B cell (primary cell): ENCODE results near the gene CRISPLD2. TPM values are rescaled to one million over a fixed set of nuclear protein-coding genes. Genes with fewer than 3 reads are reported as not detected.

Experiments used
- ATAC-seq: fragments of 200-7000 bp; cut with Tn5 transposase; one replicate; pipeline ENCODE4 v1.10.0; 2021; ENCODE audit warnings: low read depth, mild to moderate bottlenecking, moderate number of reproducible peaks, moderate library complexity
- CTCF ChIA-PET: fragments of 350-600 bp; sonication (Branson Sonifier 250); formaldehyde crosslinking; loops from one replicate; lab custom pipeline; 2021; ENCODE audit warnings: antibody characterized with exemption, inconsistent platforms; lab: Charles Lee
- POLR2A ChIA-PET: fragments of 350-600 bp; sonication (Branson Sonifier 250); formaldehyde crosslinking; loops from one replicate; lab custom pipeline; 2021; ENCODE audit warnings: antibody characterized with exemption; lab: Charles Lee
- DNase-seq: peaks from one replicate; pipeline ENCODE4 v3.0.0; 2013
- H2AFZ ChIP-seq: 2 replicates; pipeline ENCODE4 v1.6.1; 2012; ENCODE audit warnings: mild to moderate bottlenecking, low read depth, low read length; ENCODE audit not compliant: insufficient read depth, poor library complexity, severe bottlenecking
- H3K27ac ChIP-seq, 2 donors: 1 replicate in 1 of 2; 2 replicates in 1 of 2; pipeline ENCODE4 v1.5.1; 2012 to 2013; ENCODE audit warnings: low read length in 2 of 2, mild to moderate bottlenecking in 2 of 2, moderate library complexity in 1 of 2
- H3K27me3 ChIP-seq, 4 experiments: fragments of 200-600 bp in 1 of 4; sonication (generic) in 1 of 4; replicated peaks in 1 of 4; 1 replicate in 2 of 4; 2 replicates in 2 of 4; pipeline versions ENCODE4 v1.6.1 to v1.7.0; 2013 to 2016; ENCODE audit warnings: low read length in 3 of 4, mild to moderate bottlenecking in 2 of 4, mixed read lengths in 1 of 4, moderate library complexity in 1 of 4; ENCODE audit not compliant: insufficient read depth in 4 of 4, control insufficient read depth in 3 of 4; ENCODE audit errors: control extremely low read depth in 1 of 4
- H3K36me3 ChIP-seq, 2 experiments: replicated peaks in 1 of 2; 1 replicate in 1 of 2; 2 replicates in 1 of 2; pipeline versions ENCODE4 v1.6.1 to v1.7.1; 2013; ENCODE audit warnings: low read length in 1 of 2; ENCODE audit not compliant: insufficient read depth in 2 of 2, control insufficient read depth in 1 of 2; ENCODE audit errors: control extremely low read depth in 1 of 2, extremely low read depth in 1 of 2
- H3K4me1 ChIP-seq, 2 donors: fragments of 200-600 bp in 1 of 2; sonication (generic) in 1 of 2; 1 replicate in 1 of 2; 2 replicates in 1 of 2; pipeline versions ENCODE4 v1.5.1 to v1.6.1; 2013 to 2017; ENCODE audit warnings: low read length in 2 of 2; ENCODE audit not compliant: control insufficient read depth in 2 of 2, insufficient read depth in 2 of 2
- H3K4me2 ChIP-seq: replicated peaks from 2 replicates; pipeline ENCODE3; 2012; ENCODE audit warnings: mild to moderate bottlenecking, low read depth, low read length; ENCODE audit not compliant: poor library complexity, severe bottlenecking
- H3K4me3 ChIP-seq, 5 experiments: fragments of 200-600 bp in 1 of 5; sonication (generic) in 1 of 5; 1 replicate in 3 of 5; 2 replicates in 2 of 5; pipeline versions ENCODE4 v1.5.1 to v1.7.0; 2011 to 2016; ENCODE audit warnings: low read length in 4 of 5, mild to moderate bottlenecking in 4 of 5, low read depth in 2 of 5, control low read depth in 1 of 5, moderate library complexity in 1 of 5; ENCODE audit not compliant: insufficient read depth in 1 of 5; ENCODE audit errors: control extremely low read depth in 1 of 5, extremely low read depth in 1 of 5
- H3K79me2 ChIP-seq: fragments of 200-600 bp; sonication (generic); one replicate; pipeline ENCODE4 v1.6.0; 2016; ENCODE audit warnings: low read length; ENCODE audit not compliant: control insufficient read depth, insufficient read depth
- H3K9ac ChIP-seq: fragments of 200-600 bp; sonication (generic); 2 replicates; pipeline ENCODE4 v1.6.1; 2017; ENCODE audit warnings: mild to moderate bottlenecking, low read length, moderate library complexity
- H3K9me3 ChIP-seq, 3 donors: one replicate each; pipeline versions ENCODE4 v1.6.1 to v1.7.1; 2013; ENCODE audit warnings: low read length in 2 of 3; ENCODE audit not compliant: control insufficient read depth in 2 of 3, insufficient read depth in 1 of 3; ENCODE audit errors: control extremely low read depth in 1 of 3
- H4K20me1 ChIP-seq: 2 replicates; pipeline ENCODE4 v1.6.0; 2012; ENCODE audit warnings: mild to moderate bottlenecking, low read length; ENCODE audit not compliant: insufficient read depth, control insufficient read depth, poor library complexity, severe bottlenecking
- H3K27ac Mint-ChIP-seq: one replicate; pipeline ENCODE4 v1.8.0; 2021; ENCODE audit warnings: mixed read lengths
- H3K27me3 Mint-ChIP-seq: one replicate; pipeline ENCODE4 v1.8.0; 2021; ENCODE audit warnings: mixed read lengths
- H3K4me1 Mint-ChIP-seq: one replicate; pipeline ENCODE4 v1.8.0; 2021; ENCODE audit warnings: mixed read lengths
- H3K4me3 Mint-ChIP-seq: one replicate; pipeline ENCODE4 v1.8.0; 2021; ENCODE audit warnings: mixed read lengths
- H3K9me3 Mint-ChIP-seq: one replicate; pipeline ENCODE4 v1.8.0; 2022; ENCODE audit warnings: mixed read lengths; ENCODE audit not compliant: insufficient read depth
- CTCF ChIP-seq: fragments of 200-600 bp; IDR thresholded peaks from one replicate; pipeline ENCODE4 v1.8.0; 2022; ENCODE audit warnings: antibody characterized with exemption, mild to moderate bottlenecking
- EZH2 ChIP-seq: IDR thresholded peaks from 2 replicates; pipeline ENCODE4 v1.6.1; 2012; ENCODE audit warnings: borderline replicate concordance, low read depth, mild to moderate bottlenecking, moderate library complexity, low read length; ENCODE audit not compliant: insufficient read depth, poor library complexity, severe bottlenecking
- WGBS: methylation state at CpG from one replicate; pipeline ENCODE4 v1.1.5; 2013; ENCODE audit warnings: missing lambda C conversion rate; ENCODE audit not compliant: insufficient coverage; 5-methylcytosine and 5-hydroxymethylcytosine counted together
- intact Hi-C: fragments of 100-400 bp; cut with micrococcal nuclease; formaldehyde crosslinking; loops from one replicate; pipeline ENCODE4 v1.10.0; 2022
- polyA plus RNA-seq: library from polyadenylated mRNA; depleted of rRNA; stranded (reverse); fragments of >200 nt; gene quantifications from 2 replicates; pipeline ENCODE4 v1.2.3, GENCODE V29; 2012
- total RNA-seq, 2 donors: library from RNA; stranded (reverse); fragments of 120-200 nt in 1 of 2; gene quantifications; 1 replicate in 1 of 2; 2 replicates in 1 of 2; pipeline versions ENCODE4 v1.2.3 to v1.2.4, GENCODE V29; 2013 to 2022

Gene CRISPLD2
- total and polyA plus RNA-seq, 2 donors (not counting 1 experiment from before 2014, with no cell fraction given), result 0.25 to 0.37 TPM

GRCh38 chr16:84881702-84882521 is 62.1 kb downstream of the CRISPLD2 start:
- Histone ChIP-seq H3K9me3 (peaks cover 0 to 2% (median 0%) of the 10 kb centered on the region in 3 donors), H3K36me3 (no peaks in the 10 kb centered on the region), H3K4me1 (peaks cover 0 to 6% of the 10 kb centered on the region in 2 donors), H2AFZ (no peak overlapping the region), H3K9ac (no peak overlapping the region), H4K20me1 (no peaks in the 10 kb centered on the region), H3K4me3 (no peak overlapping the region), H3K27ac (no peak overlapping the region), H3K79me2 (no peaks in the 10 kb centered on the region), H3K4me2 (no peak overlapping the region), H3K27me3 (peaks cover 0 to 7% (median 0%) of the 10 kb centered on the region in 4 experiments)
- ChIA-PET POLR2A (no interaction called here), CTCF (no interaction called here)
- H3K27me3 Mint-ChIP-seq, result peaks cover 37% of the 10 kb centered on the region
- H3K27ac Mint-ChIP-seq, result no peak overlapping the region
- DNase-seq (no peak), ATAC-seq (no peak)
- TF ChIP-seq EZH2 (no peak), CTCF (no peak)
- no peaks in the 10 kb centered on the region for H3K9me3 Mint-ChIP-seq
- 96% methylated on average over 4 of the region's 8 CpGs for WGBS
- H3K4me3 Mint-ChIP-seq, result no peak overlapping the region
- peaks cover 5% of the 10 kb centered on the region for H3K4me1 Mint-ChIP-seq
- intact Hi-C loops, result no loop called here

GRCh38 chr16:84883301-84883700 is 63.5 kb downstream of the CRISPLD2 start:
- no peak for ATAC-seq

More at GRCh38 chr16:84883301-84883700, 63.5 kb downstream of the CRISPLD2 start:
- Histone ChIP-seq H3K27me3 (peaks cover 0 to 11% (median 0%) of the 10 kb centered on the region in 4 experiments), H3K9me3 (peaks cover 0 to 2% (median 0%) of the 10 kb centered on the region in 3 donors), H3K4me2 (no peak overlapping the region), H3K36me3 (no peaks in the 10 kb centered on the region), H3K4me3 (no peak overlapping the region), H4K20me1 (no peaks in the 10 kb centered on the region), H3K4me1 (peaks cover 0 to 6% of the 10 kb centered on the region in 2 donors), H2AFZ (no peak overlapping the region), H3K79me2 (no peaks in the 10 kb centered on the region), H3K27ac (no peak overlapping the region), H3K9ac (no peak overlapping the region)
- intact Hi-C loops, result no loop called here
- peaks cover 5% of the 10 kb centered on the region for H3K4me1 Mint-ChIP-seq
- no peak overlapping the region for H3K27ac Mint-ChIP-seq
- H3K9me3 Mint-ChIP-seq, result no peaks in the 10 kb centered on the region
- WGBS, result 92% methylated on average over 8 of the region's 9 CpGs
- POLR2A ChIA-PET, result no interaction called here
- CTCF ChIA-PET, result no interaction called here
- H3K4me3 Mint-ChIP-seq, result no peak overlapping the region
- no peak for DNase-seq
- no peak for TF ChIP-seq EZH2
- no peak for TF ChIP-seq CTCF
- H3K27me3 Mint-ChIP-seq, result peaks cover 40% of the 10 kb centered on the region
